GM12878 (cell line): ENCODE results near the gene TJP1. TPM values are rescaled to one million over a fixed set of nuclear protein-coding genes. Genes with fewer than 3 reads are reported as not detected.

ENCODE experiments used
- ATAC-seq: fragments of 200-7000 bp; cut with Tn5 transposase; 3 replicates; pipeline ENCODE4 v1.9.1; 2020; ENCODE audit warnings: mild to moderate bottlenecking, moderate library complexity
- BruUV-seq: library from RNA; stranded (reverse); fragments of 400-500 nt; replicated peaks from 2 replicates; lab custom pipeline; 2021; lab: Mats Ljungman, UMichigan
- CTCF ChIA-PET: fragments of 300-600 bp; sonication (Branson Sonifier 250); formaldehyde crosslinking; extraction: SDS; loops from one replicate; lab custom pipeline; 2021; ENCODE audit warnings: inconsistent platforms; lab: Yijun Ruan, JAX
- POLR2A ChIA-PET: fragments of 350-600 bp; formaldehyde crosslinking; extraction: SDS; loops from one replicate; lab custom pipeline; 2021; ENCODE audit warnings: inconsistent platforms; lab: Charles Lee
- RAD21 ChIA-PET: fragments of 300-600 bp; sonication (Branson Sonifier 250); formaldehyde crosslinking; loops from one replicate; lab custom pipeline; 2023; ENCODE audit warnings: antibody characterized with exemption; ENCODE audit not compliant: unreplicated experiment; lab: Charles Lee
- SMC1A ChIA-PET: fragments of 300-600 bp; sonication (Branson Sonifier 250); formaldehyde crosslinking; loops from one replicate; lab custom pipeline; 2023; ENCODE audit not compliant: unreplicated experiment, uncharacterized antibody; lab: Charles Lee
- DNase-seq: peaks from one replicate; pipeline ENCODE4 v3.0.0-alpha.2; 2011; ENCODE audit warnings: low read depth, low spot score
- FAIRE-seq: peaks from 3 replicates; lab custom pipeline; 2011; peaks lifted over from hg19 to GRCh38; lab: Jason Lieb, UNC
- H2AFZ ChIP-seq: 2 replicates; pipeline ENCODE4 v1.6.0; 2011; ENCODE audit warnings: low read depth, low read length, control low read depth; ENCODE audit not compliant: control insufficient read depth
- H3K27ac ChIP-seq: 2 replicates; pipeline ENCODE4 v1.5.1; 2011; ENCODE audit warnings: control low read depth; ENCODE audit not compliant: control insufficient read depth, insufficient read depth
- H3K27me3 ChIP-seq, 2 experiments: replicated peaks in 1 of 2; 2 replicates each; pipeline versions ENCODE4 v1.6.0 to v1.6.1; 2011; ENCODE audit warnings: low read length in 1 of 2; ENCODE audit not compliant: control insufficient read depth in 2 of 2, insufficient read depth in 2 of 2
- H3K36me3 ChIP-seq, 2 experiments: 2 replicates each; pipeline ENCODE4 v1.5.1; 2011; ENCODE audit warnings: low read length in 1 of 2; ENCODE audit not compliant: control insufficient read depth in 2 of 2, insufficient read depth in 2 of 2
- H3K4me1 ChIP-seq: 2 replicates; pipeline ENCODE4 v1.6.1; 2011; ENCODE audit warnings: mild to moderate bottlenecking, low read length, moderate library complexity, mixed read lengths; ENCODE audit not compliant: control insufficient read depth, insufficient read depth
- H3K4me2 ChIP-seq: 2 replicates; pipeline ENCODE4 v1.6.0; 2011; ENCODE audit warnings: control low read depth; ENCODE audit not compliant: control insufficient read depth, insufficient read depth
- H3K4me3 ChIP-seq: fragments of 200-600 bp; sonication (generic); 2 replicates; pipeline ENCODE4 v1.5.1; 2016
- H3K79me2 ChIP-seq: 2 replicates; pipeline ENCODE4 v1.6.0; 2011; ENCODE audit warnings: low read length; ENCODE audit not compliant: control insufficient read depth, insufficient read depth
- H3K9ac ChIP-seq: 2 replicates; pipeline ENCODE4 v1.8.0; 2011; ENCODE audit warnings: low read length, control low read depth, mixed read lengths; ENCODE audit not compliant: control insufficient read depth, insufficient read depth
- H3K9me3 ChIP-seq: replicated peaks from 3 replicates; pipeline ENCODE4 v1.5.1; 2011; ENCODE audit warnings: mild to moderate bottlenecking, low read length; ENCODE audit not compliant: control insufficient read depth, insufficient read depth
- H4K20me1 ChIP-seq: 2 replicates; pipeline ENCODE4 v1.6.0; 2011; ENCODE audit not compliant: control insufficient read depth, insufficient read depth
- ETV6 ChIP-seq, 2 experiments: fragments of 450-650 bp in 1 of 2; IDR thresholded peaks in 1 of 2; conservative IDR thresholded peaks in 1 of 2; 2 replicates each; pipeline ENCODE4 v1.6.1; 2014; ENCODE audit warnings: antibody characterized with exemption in 1 of 2, borderline replicate concordance in 1 of 2, low read depth in 1 of 2, mild to moderate bottlenecking in 1 of 2, moderate library complexity in 1 of 2
- HCFC1 ChIP-seq: fragments of 150-350 bp; IDR thresholded peaks from 2 replicates; pipeline ENCODE4 v1.6.1; 2014; ENCODE audit warnings: low read length
- HDAC6 ChIP-seq: fragments of 200-600 bp; sonication (generic); IDR thresholded peaks from one replicate; pipeline ENCODE4 v1.8.0; 2017; ENCODE audit warnings: antibody characterized with exemption; ENCODE audit not compliant: unreplicated experiment
- POU2F2 ChIP-seq: IDR thresholded peaks from 3 replicates; pipeline ENCODE4 v1.6.1; 2011; ENCODE audit warnings: low read depth, mild to moderate bottlenecking, low read length, borderline replicate concordance
- SIX5 ChIP-seq: IDR thresholded peaks from 2 replicates; pipeline ENCODE4 v1.6.1; 2011; ENCODE audit warnings: mild to moderate bottlenecking, low read depth, low read length, moderate library complexity; ENCODE audit not compliant: severe bottlenecking
- TBL1XR1 ChIP-seq: IDR thresholded peaks from 2 replicates; pipeline ENCODE4 v1.6.1; 2012; ENCODE audit warnings: low read depth, low read length, improper control_type of control experiment
- WGBS: methylation state at CpG from one replicate; pipeline ENCODE4 v1.1.6; 2016; ENCODE audit warnings: low lambda C conversion rate; ENCODE audit not compliant: insufficient replicate concordance, insufficient coverage; ENCODE audit errors: missing lambda C conversion rate; 5-methylcytosine and 5-hydroxymethylcytosine counted together
- in situ Hi-C: fragments of 300-500 bp; cut with MboI; formaldehyde crosslinking; loops from 9 replicates; pipeline ENCODE4 v1.14.3; 2018; ENCODE audit warnings: mixed read lengths
- intact Hi-C: fragments of 100-400 bp; cut with micrococcal nuclease; formaldehyde crosslinking; loops from one replicate; pipeline ENCODE4 v1.14.2; 2022; ENCODE audit not compliant: unreplicated experiment
- polyA plus RNA-seq, 11 experiments: library from polyadenylated mRNA; depleted of rRNA in 4 of 11; unstranded in 6 of 11; stranded (reverse) in 5 of 11; fragments of >200 nt; fragmentation: Nextera tagmentation in 4 of 11; fragmentation: Illumina TruSeq in 1 of 11; extraction: Ambion mirVana in 4 of 11; extraction: Trizol in 1 of 11; gene quantifications; 1 replicate in 1 of 11; 2 replicates in 10 of 11; pipeline versions ENCODE4 v1.2.1 to v1.2.3, GENCODE V29; 2011 to 2016; ENCODE audit warnings: inconsistent platforms in 2 of 11, missing spikeins in 2 of 11, low read depth in 1 of 11
- total RNA-seq, 4 experiments: library from RNA; depleted of rRNA in 3 of 4; stranded (reverse); fragments of >200 nt in 3 of 4; fragmentation: Illumina TruSeq in 1 of 4; extraction: Trizol in 1 of 4; gene quantifications; 2 replicates each; pipeline versions ENCODE4 v1.2.1 to v1.2.3, GENCODE V29; 2013 to 2021
- TF ChIP-seq, protein P1 (sequence below): fragments of 450-650 bp; IDR thresholded peaks from 2 replicates; pipeline ENCODE4 v1.6.1; 2018; ENCODE audit warnings: mild to moderate bottlenecking, low read depth, moderate library complexity; ENCODE audit not compliant: partially characterized antibody
- TF ChIP-seq, protein P2 (sequence below): IDR thresholded peaks from 2 replicates; pipeline ENCODE4 v1.6.1; 2012; ENCODE audit warnings: mild to moderate bottlenecking, low read depth, low read length

Gene TJP1
- total and polyA plus RNA-seq, 10 of the 15 experiments (the other 5 are each of a cell fraction or from before 2014, with no cell fraction given), result 0.01 to 0.49 (median 0.08) TPM; not detected in 7

DNA sequence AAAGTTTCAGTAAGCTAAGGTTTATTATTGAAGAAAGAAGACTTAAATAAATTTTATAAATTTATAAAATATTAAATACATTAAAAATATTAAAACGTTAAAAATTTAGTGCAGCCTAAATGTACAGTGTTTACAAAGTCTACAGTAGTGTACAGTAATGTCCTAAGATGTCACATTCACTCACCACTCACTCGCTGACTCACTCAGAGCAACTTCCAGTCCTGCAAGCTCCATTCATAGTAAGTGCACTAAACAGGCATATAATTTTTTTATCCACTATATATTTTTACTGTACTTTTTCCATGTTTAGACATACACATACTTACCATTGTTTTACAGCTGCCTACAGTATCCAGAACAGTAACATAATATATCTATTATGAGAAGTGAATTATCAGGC is 51.5 kb downstream of the TJP1 start (continued):
- TF ChIP-seq, protein P1, sequence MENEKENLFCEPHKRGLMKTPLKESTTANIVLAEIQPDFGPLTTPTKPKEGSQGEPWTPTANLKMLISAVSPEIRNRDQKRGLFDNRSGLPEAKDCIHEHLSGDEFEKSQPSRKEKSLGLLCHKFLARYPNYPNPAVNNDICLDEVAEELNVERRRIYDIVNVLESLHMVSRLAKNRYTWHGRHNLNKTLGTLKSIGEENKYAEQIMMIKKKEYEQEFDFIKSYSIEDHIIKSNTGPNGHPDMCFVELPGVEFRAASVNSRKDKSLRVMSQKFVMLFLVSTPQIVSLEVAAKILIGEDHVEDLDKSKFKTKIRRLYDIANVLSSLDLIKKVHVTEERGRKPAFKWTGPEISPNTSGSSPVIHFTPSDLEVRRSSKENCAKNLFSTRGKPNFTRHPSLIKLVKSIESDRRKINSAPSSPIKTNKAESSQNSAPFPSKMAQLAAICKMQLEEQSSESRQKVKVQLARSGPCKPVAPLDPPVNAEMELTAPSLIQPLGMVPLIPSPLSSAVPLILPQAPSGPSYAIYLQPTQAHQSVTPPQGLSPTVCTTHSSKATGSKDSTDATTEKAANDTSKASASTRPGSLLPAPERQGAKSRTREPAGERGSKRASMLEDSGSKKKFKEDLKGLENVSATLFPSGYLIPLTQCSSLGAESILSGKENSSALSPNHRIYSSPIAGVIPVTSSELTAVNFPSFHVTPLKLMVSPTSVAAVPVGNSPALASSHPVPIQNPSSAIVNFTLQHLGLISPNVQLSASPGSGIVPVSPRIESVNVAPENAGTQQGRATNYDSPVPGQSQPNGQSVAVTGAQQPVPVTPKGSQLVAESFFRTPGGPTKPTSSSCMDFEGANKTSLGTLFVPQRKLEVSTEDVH, result no peak
- no peak for TF ChIP-seq ETV6 (conservative IDR thresholded peaks at IDR 0.05 in 1 of 2, IDR thresholded peaks at IDR 0.05 in 1 of 2; ENCODE audit: borderline replicate concordance in 1 of 2, low read depth in 1 of 2)

DNA sequence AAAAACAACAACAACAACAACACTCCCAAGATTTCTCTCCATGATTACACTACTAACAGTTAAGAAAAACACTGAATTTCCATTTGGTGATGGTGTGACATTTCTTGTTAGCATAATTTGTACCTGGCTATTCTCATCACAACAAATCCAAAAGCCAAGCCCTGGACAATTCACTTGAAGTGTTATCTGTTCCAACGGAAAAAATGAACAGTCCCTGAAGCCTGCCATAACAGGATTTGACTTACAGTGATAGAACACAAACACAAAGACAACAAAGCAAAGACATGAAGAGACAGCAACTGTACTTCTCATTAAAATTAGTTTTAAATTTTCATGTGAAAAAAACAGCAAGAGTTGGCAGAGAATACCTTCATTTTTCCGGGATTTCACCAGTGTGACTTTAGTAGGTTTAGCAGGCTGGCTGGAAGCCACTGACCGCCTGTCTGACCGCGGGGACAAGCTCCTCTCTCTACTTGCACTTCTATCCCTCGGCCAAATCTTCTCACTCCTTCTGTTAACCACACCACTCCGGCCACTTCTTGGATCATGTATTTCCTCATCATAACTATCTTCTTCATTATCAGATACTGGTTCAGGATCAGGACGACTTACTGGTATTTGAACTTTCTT is 56.3 kb downstream of the TJP1 start:
- Histone ChIP-seq H3K4me2 (no peak overlapping the region), H3K9me3 (no peaks in the 10 kb centered on the region), H2AFZ (no peak overlapping the region), H3K79me2 (no peaks in the 10 kb centered on the region), H3K4me3 (no peak overlapping the region), H3K27ac (no peak overlapping the region), H3K36me3 (no peaks in the 10 kb centered on the region), H3K27me3 (no peaks in the 10 kb centered on the region), H4K20me1 (no peaks in the 10 kb centered on the region), H3K4me1 (no peaks in the 10 kb centered on the region), H3K9ac (no peak overlapping the region)
- intact Hi-C loops, result loop anchor here (10.0 kb wide), 1 partner anchor 59 kb away; the partner anchor contains the start of gene TJP1
- TF ChIP-seq HCFC1 (no peak), SIX5 (no peak), HDAC6 (no peak), POU2F2 (no peak), TBL1XR1 (no peak)
- TF ChIP-seq, protein P2, sequence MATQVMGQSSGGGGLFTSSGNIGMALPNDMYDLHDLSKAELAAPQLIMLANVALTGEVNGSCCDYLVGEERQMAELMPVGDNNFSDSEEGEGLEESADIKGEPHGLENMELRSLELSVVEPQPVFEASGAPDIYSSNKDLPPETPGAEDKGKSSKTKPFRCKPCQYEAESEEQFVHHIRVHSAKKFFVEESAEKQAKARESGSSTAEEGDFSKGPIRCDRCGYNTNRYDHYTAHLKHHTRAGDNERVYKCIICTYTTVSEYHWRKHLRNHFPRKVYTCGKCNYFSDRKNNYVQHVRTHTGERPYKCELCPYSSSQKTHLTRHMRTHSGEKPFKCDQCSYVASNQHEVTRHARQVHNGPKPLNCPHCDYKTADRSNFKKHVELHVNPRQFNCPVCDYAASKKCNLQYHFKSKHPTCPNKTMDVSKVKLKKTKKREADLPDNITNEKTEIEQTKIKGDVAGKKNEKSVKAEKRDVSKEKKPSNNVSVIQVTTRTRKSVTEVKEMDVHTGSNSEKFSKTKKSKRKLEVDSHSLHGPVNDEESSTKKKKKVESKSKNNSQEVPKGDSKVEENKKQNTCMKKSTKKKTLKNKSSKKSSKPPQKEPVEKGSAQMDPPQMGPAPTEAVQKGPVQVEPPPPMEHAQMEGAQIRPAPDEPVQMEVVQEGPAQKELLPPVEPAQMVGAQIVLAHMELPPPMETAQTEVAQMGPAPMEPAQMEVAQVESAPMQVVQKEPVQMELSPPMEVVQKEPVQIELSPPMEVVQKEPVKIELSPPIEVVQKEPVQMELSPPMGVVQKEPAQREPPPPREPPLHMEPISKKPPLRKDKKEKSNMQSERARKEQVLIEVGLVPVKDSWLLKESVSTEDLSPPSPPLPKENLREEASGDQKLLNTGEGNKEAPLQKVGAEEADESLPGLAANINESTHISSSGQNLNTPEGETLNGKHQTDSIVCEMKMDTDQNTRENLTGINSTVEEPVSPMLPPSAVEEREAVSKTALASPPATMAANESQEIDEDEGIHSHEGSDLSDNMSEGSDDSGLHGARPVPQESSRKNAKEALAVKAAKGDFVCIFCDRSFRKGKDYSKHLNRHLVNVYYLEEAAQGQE, result no peak
- ATAC-seq, result no peak
- ChIA-PET CTCF (interaction anchor here (0.6 kb wide), 1 partner anchor 104 kb away, joined by 3 read pairs; no protein-coding TSS in a partner anchor), SMC1A (no interaction called here), RAD21 (no interaction called here), POLR2A (no interaction called here)
- WGBS, result 39% methylated on average over 8 of the region's 8 CpGs
- no peak for FAIRE-seq
- in situ Hi-C loops, result no loop called here
- BruUV-seq, result no TSS peak
- no peak for DNase-seq
